HG03575 (cell line): ENCODE data around the gene NIPA2.

Experiments
- ATAC-seq: cut with Tn5 transposase; IDR thresholded peaks from one replicate; pipeline ENCODE4 v1.9.1; 2021; ENCODE audit not compliant: unreplicated experiment, insufficient number of reproducible peaks, low FRiP score; ENCODE audit errors: extremely low read depth

The NIPA2 gene

GRCh38 chr15:22823495-22824128 is 14.9 kb upstream of the NIPA2 start:
- ATAC-seq, result no peak

- ATAC-seq, result no peak
Observed at GRCh38 chr15:22827125-22827524, 11.3 kb upstream of the NIPA2 start.

GRCh38 chr15:22831473-22831872 is 7.0 kb upstream of the NIPA2 start:
- no peak for ATAC-seq

- no peak for ATAC-seq
Observed at GRCh38 chr15:22839046-22839695, 705 bp downstream of the NIPA2 start.

- ATAC-seq, result no peak
Observed at GRCh38 chr15:22844421-22845288, 6.2 kb downstream of the NIPA2 start.

GRCh38 chr15:22845289-22845900 is 6.9 kb downstream of the NIPA2 start:
- no peak for ATAC-seq

GRCh38 chr15:22846073-22846472 is 7.6 kb downstream of the NIPA2 start:
- no peak for ATAC-seq

- no peak for ATAC-seq
Observed at GRCh38 chr15:22850055-22850454, 11.6 kb downstream of the NIPA2 start.

GRCh38 chr15:22851513-22851912 is 13.0 kb downstream of the NIPA2 start:
- ATAC-seq, result no peak

GRCh38 chr15:22855791-22856190 is 17.3 kb downstream of the NIPA2 start:
- ATAC-seq, result no peak

GRCh38 chr15:22856659-22857058 is 18.2 kb downstream of the NIPA2 start:
- ATAC-seq, result no peak

- ATAC-seq, result no peak
Observed at GRCh38 chr15:22861161-22861560, 22.7 kb downstream of the NIPA2 start.

GRCh38 chr15:22863356-22863755 is 24.9 kb downstream of the NIPA2 start:
- no peak for ATAC-seq

GRCh38 chr15:22866079-22866478 is 27.6 kb downstream of the NIPA2 start:
- no peak for ATAC-seq

- ATAC-seq, result no peak
Observed at GRCh38 chr15:22867886-22868285, 29.4 kb downstream of the NIPA2 start.

- no peak for ATAC-seq
Observed at GRCh38 chr15:22868495-22868894, 30.0 kb downstream of the NIPA2 start.

- ATAC-seq, result no peak
Observed at GRCh38 chr15:22868928-22869327, 30.5 kb downstream of the NIPA2 start.

- no peak for ATAC-seq
Observed at GRCh38 chr15:22869856-22870255, 31.4 kb downstream of the NIPA2 start.

- ATAC-seq, result no peak
Observed at GRCh38 chr15:22870865-22871264, 32.4 kb downstream of the NIPA2 start.
